ENCODE results near the gene HOXB7. TPM values are rescaled to one million over a fixed set of nuclear protein-coding genes. Genes with fewer than 3 reads are reported as not detected.

HOXB7 gene
- total and polyA plus RNA-seq, 3 experiments from 2014 or later, result 0.87 to 0.96 (median 0.89) TPM

- no peaks in the 10 kb centered on the region for H3K36me3 ChIP-seq (ENCODE audit: insufficient read depth, low read length)
- Mint-ChIP-seq H3K4me3 (peak overlapping the region in 5 of 7 donors; percentile 7 to 65 (median 22)), H3K36me3 (no peaks in the 10 kb centered on the region), H3K27ac (peak overlapping the region in 1 of 8 donors; percentile 41), H3K9me3 (peaks cover 0 to 4% (median 0%) of the 10 kb centered on the region in 5 donors), H3K4me1 (peaks cover 6 to 24% (median 18%) of the 10 kb centered on the region in 3 donors), H3K27me3 (peaks cover 60 to 91% of the 10 kb centered on the region in 2 donors)
- CTCF ChIA-PET, result interaction anchor here (1.3 to 1.8 kb wide), 4 partner anchors 9 to 679 kb away, joined by 3 to 7 read pairs (median 4); no protein-coding TSS in a partner anchor
- H3K9me3 ChIP-seq (ENCODE audit: low read length), result no peaks in the 10 kb centered on the region
- peaks cover 78% of the 10 kb centered on the region for H3K27me3 ChIP-seq (ENCODE audit: insufficient read depth, low read length, poor library complexity, severe bottlenecking)
- peak overlapping the region; percentile 77 for H3K27ac ChIP-seq (ENCODE audit: low read depth, low read length)
- H3K4me3 ChIP-seq (ENCODE audit: low read length), result no peak overlapping the region
- POLR2A ChIA-PET, result interaction anchor here (0.5 to 0.6 kb wide), 2 partner anchors 424 to 985 kb away, joined by 3 read pairs; no protein-coding TSS in a partner anchor
- DNase-seq, result peak in 1 of 5 donors; percentile 23
- H3K4me1 ChIP-seq (ENCODE audit: insufficient read depth, low read length), result peaks cover 21% of the 10 kb centered on the region
These were observed 17.1 kb upstream of the HOXB7 start for GRCh38 chr17:48627623-48628521.

DNA sequence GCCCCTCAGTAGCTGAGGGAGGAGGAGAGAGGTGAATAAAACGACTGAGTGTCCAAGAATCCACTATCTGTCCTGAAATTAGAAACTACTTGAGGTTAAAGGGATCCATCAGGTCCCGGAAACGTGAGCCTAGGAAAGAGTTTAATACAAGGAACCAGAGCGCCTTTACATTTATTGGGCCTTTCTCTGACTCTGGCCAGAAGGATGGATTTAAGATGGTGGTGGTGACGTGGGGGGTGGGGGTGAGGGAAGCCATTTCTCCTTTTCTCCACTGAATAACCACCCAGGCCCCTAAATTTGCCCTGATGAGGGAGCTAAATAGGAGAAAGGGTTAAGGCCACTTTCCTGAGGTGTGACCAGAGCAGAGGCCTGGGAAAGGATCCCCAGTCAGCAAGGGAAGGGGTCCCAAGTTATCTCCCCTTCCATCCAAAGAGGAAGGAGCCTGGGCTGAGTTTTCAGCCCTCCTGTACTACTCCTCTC is 16.3 kb upstream of the HOXB7 start:
- Histone ChIP-seq H3K36me3 (ENCODE audit: insufficient read depth, low read length) (no peaks in the 10 kb centered on the region), H3K4me3 (ENCODE audit: low read length) (peak overlapping the region; percentile 20), H3K4me1 (ENCODE audit: insufficient read depth, low read length) (peaks cover 21% of the 10 kb centered on the region), H3K9me3 (ENCODE audit: low read length) (no peaks in the 10 kb centered on the region), H3K27ac (ENCODE audit: low read depth, low read length) (peak overlapping the region; percentile 77), H3K27me3 (ENCODE audit: insufficient read depth, low read length, poor library complexity, severe bottlenecking) (peaks cover 80% of the 10 kb centered on the region)
- Mint-ChIP-seq H3K36me3 (no peaks in the 10 kb centered on the region), H3K4me1 (peaks cover 6 to 21% (median 12%) of the 10 kb centered on the region in 3 donors), H3K4me3 (peak overlapping the region; percentile 76 to 93 (median 87)), H3K27me3 (peaks cover 59 to 91% of the 10 kb centered on the region in 2 donors), H3K27ac (peak overlapping the region in 4 of 8 donors; percentile 7 to 77 (median 52)), H3K9me3 (peaks cover 0 to 5% (median 0%) of the 10 kb centered on the region in 5 donors)
- DNase-seq, result no peak
- ChIA-PET CTCF (interaction anchor here (1.1 to 1.6 kb wide), 4 partner anchors 8 to 678 kb away, joined by 3 to 5 read pairs (median 4); no protein-coding TSS in a partner anchor), POLR2A (interaction anchor here (0.5 kb wide), 1 partner anchor 984 kb away, joined by 3 read pairs; no protein-coding TSS in a partner anchor)

DNA sequence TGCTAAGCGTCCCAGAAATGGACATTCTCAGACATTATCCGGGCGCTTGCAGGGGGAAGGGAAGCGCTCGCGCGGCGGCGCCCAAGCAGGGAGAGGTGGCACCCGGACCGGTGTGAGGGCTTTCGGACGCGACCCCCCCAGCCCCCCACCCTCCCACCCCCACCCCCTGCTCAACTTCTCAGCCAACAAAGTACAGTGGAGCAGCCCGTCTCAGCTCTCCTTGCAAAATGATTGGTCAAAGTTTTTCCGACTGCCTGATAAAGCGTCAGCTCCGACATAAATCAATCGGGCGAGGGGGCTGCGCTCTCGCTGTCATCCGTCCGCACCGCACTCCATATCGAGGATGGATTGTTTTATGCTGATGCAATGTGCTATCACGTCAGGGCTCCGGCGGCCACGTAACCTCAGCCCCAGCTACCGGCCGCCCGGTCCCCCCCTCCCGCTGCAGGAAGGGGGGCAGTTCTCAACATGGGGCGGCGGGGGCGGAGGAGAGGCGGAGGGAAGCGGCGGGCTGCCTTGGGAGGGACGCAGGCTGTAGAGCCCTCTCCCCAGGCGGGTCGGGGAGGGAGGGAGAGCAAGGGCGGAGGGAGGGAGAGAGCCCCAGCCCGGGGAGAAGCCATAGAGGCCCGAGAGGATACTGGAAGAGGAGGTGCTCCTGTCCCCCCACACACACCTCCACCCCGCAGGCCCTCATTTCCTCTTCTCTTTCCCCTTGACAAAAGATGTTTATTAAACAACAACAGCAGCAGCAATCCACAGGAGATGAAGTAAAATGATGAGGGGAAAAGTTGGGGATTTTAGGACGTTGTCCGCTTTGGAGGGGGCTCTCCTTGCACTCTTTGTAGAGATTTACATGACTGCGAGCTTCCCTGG is 15.7 kb upstream of the HOXB7 start, which contains the start of gene HOXB9:
Gene HOXB9, minus strand, starts transcription at position 114 of the 873 bp plus-strand sequence. Its CDS starts 89 bp downstream, at position 25.
- H3K9me3 ChIP-seq (ENCODE audit: low read length), result no peaks in the 10 kb centered on the region
- CTCF ChIA-PET, result interaction anchor here (0.7 to 5.8 kb wide), 8 partner anchors 8 to 677 kb away, joined by 3 to 25 read pairs (median 4); partner anchors contain the start of gene HOXB5
- H3K36me3 Mint-ChIP-seq, result no peaks in the 10 kb centered on the region
- peaks cover 21% of the 10 kb centered on the region for H3K4me1 ChIP-seq (ENCODE audit: insufficient read depth, low read length)
- peaks cover 0 to 5% (median 0%) of the 10 kb centered on the region in 5 donors for H3K9me3 Mint-ChIP-seq
- H3K4me3 Mint-ChIP-seq, result peak within 1 kb of the TSS; percentile 76 to 93 (median 87)
- H3K36me3 ChIP-seq (ENCODE audit: insufficient read depth, low read length), result no peaks in the 10 kb centered on the region
- DNase-seq, result peak in 4 of 5 donors; percentile 40 to 66 (median 50)
- H3K4me3 ChIP-seq (ENCODE audit: low read length), result peak within 1 kb of the TSS; percentile 41
- H3K4me1 Mint-ChIP-seq, result peaks cover 6 to 21% (median 12%) of the 10 kb centered on the region in 3 donors
- POLR2A ChIA-PET, result interaction anchor here (0.6 kb wide), 1 partner anchor 153 kb away, joined by 4 read pairs; no protein-coding TSS in a partner anchor
- H3K27ac Mint-ChIP-seq, result peak within 1 kb of the TSS; percentile 47 to 93 (median 72)
- peaks cover 80% of the 10 kb centered on the region for H3K27me3 ChIP-seq (ENCODE audit: insufficient read depth, low read length, poor library complexity, severe bottlenecking)
- peaks cover 58 to 91% of the 10 kb centered on the region in 2 donors for H3K27me3 Mint-ChIP-seq
- H3K27ac ChIP-seq (ENCODE audit: low read depth, low read length), result peak within 1 kb of the TSS; percentile 79

DNA sequence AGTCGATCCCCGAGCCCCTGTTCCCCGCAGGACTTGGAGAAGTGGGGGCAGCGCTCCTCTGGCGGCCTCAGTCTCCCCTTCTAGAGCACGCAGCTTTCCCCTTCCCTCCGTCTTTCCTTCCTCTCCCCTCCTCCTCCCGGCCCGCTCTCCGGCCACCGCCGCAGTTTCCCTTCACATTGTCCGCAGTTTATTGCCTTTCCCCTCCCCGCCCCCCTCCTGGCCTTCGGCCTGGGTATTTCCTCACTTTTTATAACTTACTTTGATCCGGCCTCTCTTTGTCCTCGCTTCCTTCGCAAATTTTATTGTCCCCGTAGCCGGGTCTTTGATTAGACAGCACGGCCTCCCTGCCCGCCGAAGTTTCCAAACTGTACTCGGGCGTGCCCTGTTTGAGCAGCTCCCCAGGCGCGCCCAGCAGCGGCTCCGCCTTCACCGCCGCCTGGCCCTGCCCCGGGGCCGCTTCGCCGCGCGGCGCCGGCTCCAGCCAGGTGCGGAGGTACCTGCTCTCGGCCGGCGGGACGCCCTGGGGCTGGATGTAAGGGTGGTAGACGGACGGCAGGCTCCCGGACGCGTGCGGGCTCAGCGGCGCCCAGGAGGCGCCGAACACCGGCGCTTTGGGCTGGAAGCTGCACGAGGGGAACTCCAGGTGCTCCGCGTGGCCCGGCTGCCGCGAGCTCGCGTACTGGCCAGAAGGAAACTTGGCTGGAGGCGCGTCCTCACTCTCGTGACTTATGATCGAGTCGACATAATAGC is 14.9 kb upstream of the HOXB7 start:
- Mint-ChIP-seq H3K27ac (peak overlapping the region in 3 of 8 donors; percentile 8 to 77 (median 12)), H3K27me3 (peaks cover 59 to 91% of the 10 kb centered on the region in 2 donors), H3K4me3 (peak overlapping the region; percentile 76 to 91 (median 84)), H3K4me1 (peaks cover 6 to 21% (median 12%) of the 10 kb centered on the region in 3 donors), H3K36me3 (no peaks in the 10 kb centered on the region), H3K9me3 (peaks cover 0 to 5% (median 0%) of the 10 kb centered on the region in 5 donors)
- Histone ChIP-seq H3K9me3 (ENCODE audit: low read length) (no peaks in the 10 kb centered on the region), H3K4me1 (ENCODE audit: insufficient read depth, low read length) (peaks cover 21% of the 10 kb centered on the region), H3K36me3 (ENCODE audit: insufficient read depth, low read length) (no peaks in the 10 kb centered on the region), H3K4me3 (ENCODE audit: low read length) (peak overlapping the region; percentile 41), H3K27me3 (ENCODE audit: insufficient read depth, low read length, poor library complexity, severe bottlenecking) (peaks cover 81% of the 10 kb centered on the region), H3K27ac (ENCODE audit: low read depth, low read length) (peak overlapping the region; percentile 79)
- DNase-seq, result peak in 2 of 5 donors; percentile 36 to 37
- POLR2A ChIA-PET, result interaction anchor here (0.6 kb wide), 1 partner anchor 154 kb away, joined by 4 read pairs; no protein-coding TSS in a partner anchor
- CTCF ChIA-PET, result interaction anchor here (0.7 to 5.8 kb wide), 7 partner anchors 8 to 590 kb away, joined by 3 to 25 read pairs (median 4); partner anchors contain the start of gene HOXB5

DNA sequence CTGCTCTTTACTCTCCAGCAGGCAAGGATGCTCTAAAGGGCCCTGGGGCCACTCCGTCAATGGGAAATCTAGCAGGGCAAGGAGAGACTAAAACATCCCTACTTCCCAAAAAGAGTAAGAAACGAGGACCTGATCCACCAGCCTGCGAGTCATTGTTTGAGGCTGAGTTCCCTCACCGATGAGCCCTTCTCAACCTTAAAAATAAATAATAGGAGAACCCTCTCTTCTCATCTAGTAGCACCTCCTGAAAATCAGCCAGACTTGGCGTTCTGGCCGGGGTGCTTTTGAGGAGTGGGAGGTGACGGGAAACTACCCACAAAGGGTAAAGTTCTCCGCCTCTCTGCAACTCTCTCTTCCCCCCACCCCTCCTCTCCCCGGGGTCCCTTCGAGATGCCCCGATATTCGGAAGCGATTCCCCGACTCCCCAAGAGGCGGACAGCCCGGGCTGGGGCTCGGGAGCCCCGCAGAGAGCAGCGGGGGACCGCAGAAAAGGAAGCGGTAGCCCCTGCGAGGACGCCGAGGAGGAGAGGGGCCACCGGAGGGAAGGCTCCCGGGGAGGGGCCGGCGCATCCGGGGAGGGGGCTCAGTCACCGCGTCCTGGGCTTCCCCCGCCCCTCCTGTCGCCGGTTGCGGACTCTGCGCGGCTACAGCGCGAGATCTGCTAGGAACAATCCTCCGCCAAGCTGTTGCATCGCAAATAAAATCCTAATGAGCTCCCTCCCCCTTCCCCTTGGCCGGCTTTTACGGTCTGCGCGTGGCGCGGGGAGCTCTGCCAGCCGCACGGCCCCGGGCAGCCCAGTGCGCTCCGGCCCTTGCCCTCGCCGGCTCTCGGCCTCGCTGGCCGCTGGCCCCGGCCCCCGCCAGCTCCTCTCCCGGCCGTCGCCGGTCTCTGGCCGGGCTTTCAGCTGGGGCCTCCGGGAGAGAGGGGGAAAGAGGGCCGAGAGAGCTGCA is 14.0 kb upstream of the HOXB7 start:
- Histone ChIP-seq H3K27me3 (ENCODE audit: insufficient read depth, low read length, poor library complexity, severe bottlenecking) (peaks cover 83% of the 10 kb centered on the region), H3K36me3 (ENCODE audit: insufficient read depth, low read length) (no peaks in the 10 kb centered on the region), H3K9me3 (ENCODE audit: low read length) (no peaks in the 10 kb centered on the region), H3K4me1 (ENCODE audit: insufficient read depth, low read length) (peaks cover 21% of the 10 kb centered on the region), H3K4me3 (ENCODE audit: low read length) (peak overlapping the region; percentile 41), H3K27ac (ENCODE audit: low read depth, low read length) (peak overlapping the region; percentile 79)
- ChIA-PET POLR2A (interaction anchor here (0.6 kb wide), 2 partner anchors 15 to 577 kb away, joined by 3 read pairs; partner anchors contain the start of gene NFE2L1), CTCF (interaction anchor here (1.0 to 5.8 kb wide), 6 partner anchors 7 to 589 kb away, joined by 3 to 25 read pairs (median 4); partner anchors contain the start of gene HOXB5)
- no peaks in the 10 kb centered on the region for H3K36me3 Mint-ChIP-seq
- H3K4me1 Mint-ChIP-seq, result peaks cover 6 to 21% (median 12%) of the 10 kb centered on the region in 3 donors
- DNase-seq, result peak in 1 of 5 donors; percentile 41
- peak overlapping the region in 6 of 7 donors; percentile 57 to 91 (median 82) for H3K4me3 Mint-ChIP-seq
- peaks cover 60 to 89% of the 10 kb centered on the region in 2 donors for H3K27me3 Mint-ChIP-seq
- H3K9me3 Mint-ChIP-seq, result peaks cover 0 to 5% (median 0%) of the 10 kb centered on the region in 5 donors
- H3K27ac Mint-ChIP-seq, result peak overlapping the region in 1 of 8 donors; percentile 47

GRCh38 chr17:48624118-48624517 is 13.3 kb upstream of the HOXB7 start:
- peaks cover 65 to 89% of the 10 kb centered on the region in 2 donors for H3K27me3 Mint-ChIP-seq
- CTCF ChIA-PET, result interaction anchor here (1.3 to 5.8 kb wide), 4 partner anchors 11 to 588 kb away, joined by 3 to 25 read pairs (median 10); no protein-coding TSS in a partner anchor
- no peaks in the 10 kb centered on the region for H3K9me3 ChIP-seq (ENCODE audit: low read length)
- H3K27ac ChIP-seq (ENCODE audit: low read depth, low read length), result peak overlapping the region; percentile 79
- H3K4me3 ChIP-seq (ENCODE audit: low read length), result no peak overlapping the region
- H3K36me3 Mint-ChIP-seq, result no peaks in the 10 kb centered on the region
- H3K27me3 ChIP-seq (ENCODE audit: insufficient read depth, low read length, poor library complexity, severe bottlenecking), result peaks cover 82% of the 10 kb centered on the region
- H3K27ac Mint-ChIP-seq, result peak overlapping the region in 1 of 8 donors; percentile 47
- no peaks in the 10 kb centered on the region for H3K36me3 ChIP-seq (ENCODE audit: insufficient read depth, low read length)
- H3K4me1 Mint-ChIP-seq, result peaks cover 9 to 26% (median 14%) of the 10 kb centered on the region in 3 donors
- H3K9me3 Mint-ChIP-seq, result peaks cover 0 to 5% (median 0%) of the 10 kb centered on the region in 5 donors
- no peak for DNase-seq
- H3K4me1 ChIP-seq (ENCODE audit: insufficient read depth, low read length), result peaks cover 21% of the 10 kb centered on the region
- POLR2A ChIA-PET, result interaction anchor here (0.5 to 0.6 kb wide), 2 partner anchors 12 to 230 kb away, joined by 3 to 4 read pairs; no protein-coding TSS in a partner anchor
- peak overlapping the region in 3 of 7 donors; percentile 18 to 55 (median 46) for H3K4me3 Mint-ChIP-seq
